HG03558 (cell line): ENCODE measurements around the gene MXD4.

Source experiments
- ATAC-seq: cut with Tn5 transposase; IDR thresholded peaks from one replicate; pipeline ENCODE4 v1.9.1; 2021; ENCODE audit warnings: moderate number of reproducible peaks; ENCODE audit not compliant: unreplicated experiment; ENCODE audit errors: extremely low read depth

Gene MXD4

DNA sequence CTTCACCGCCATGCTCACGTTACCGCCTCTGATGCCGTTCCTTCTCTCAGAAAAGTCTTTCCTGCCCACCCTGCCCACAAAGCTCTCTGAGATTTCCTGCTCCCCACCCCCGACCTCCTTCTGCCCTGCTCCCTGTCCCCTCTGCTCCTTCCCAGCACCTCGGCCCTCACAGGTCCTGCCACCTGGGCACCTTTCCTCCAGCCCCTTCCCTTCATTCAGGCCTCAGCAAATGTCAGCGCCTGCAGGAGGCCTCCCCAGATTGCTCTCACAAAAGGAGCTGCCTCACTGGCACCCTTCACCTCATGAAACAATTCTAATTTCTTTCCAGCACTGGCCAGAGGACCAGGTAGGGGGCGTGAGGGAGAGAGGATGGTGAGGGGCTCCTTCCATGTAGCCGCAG, 33.6 kb upstream of the MXD4 start:
- ATAC-seq = no peak

GRCh38 chr4:2292646-2293108, 30.8 kb upstream of the MXD4 start:
- ATAC-seq = no peak

DNA sequence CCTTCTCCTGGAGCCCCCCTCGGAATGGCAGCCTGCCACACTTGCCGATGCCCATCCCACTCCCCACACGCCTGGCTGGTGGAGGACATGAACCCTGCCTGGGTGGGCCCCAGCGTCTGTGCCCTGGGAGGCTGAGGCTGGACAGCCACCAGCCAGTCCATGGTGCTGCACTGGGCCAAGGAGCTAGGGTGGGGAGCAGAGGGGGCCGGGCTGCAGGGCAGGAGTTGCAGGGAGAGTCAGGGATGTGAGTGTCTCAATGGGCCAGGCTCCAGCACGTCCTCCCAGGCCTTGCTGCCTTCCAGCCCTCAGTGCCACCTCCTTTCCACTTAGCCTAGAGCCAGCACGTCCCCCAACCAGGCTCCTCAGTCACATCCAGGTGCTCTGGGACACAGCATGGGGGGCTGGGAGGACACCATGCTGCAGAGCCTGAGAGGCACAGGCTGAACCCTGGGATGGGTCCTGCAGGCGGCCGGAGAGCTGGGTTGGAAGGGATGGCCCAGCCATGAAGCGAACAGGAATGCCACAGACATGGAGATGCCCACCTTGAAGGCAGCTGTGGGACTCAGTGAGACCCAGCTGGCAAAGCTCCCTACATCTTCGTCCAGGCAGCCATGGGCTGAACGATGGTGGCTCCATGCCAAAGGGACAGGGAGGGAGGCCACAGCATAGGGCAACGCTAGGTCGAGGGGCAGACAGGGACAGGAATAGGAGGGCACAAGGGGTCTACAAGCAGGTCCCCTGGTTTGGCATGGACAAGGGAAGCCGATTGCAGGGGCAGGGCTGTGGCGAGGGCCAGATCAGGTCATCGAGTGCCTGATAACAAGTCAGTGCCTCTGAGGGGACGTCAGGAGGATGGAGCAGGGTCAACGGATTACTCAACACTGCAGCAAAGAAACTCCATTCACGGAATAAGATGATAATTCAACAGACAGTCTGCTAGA, 30.1 kb upstream of the MXD4 start:
- no peak for ATAC-seq

DNA sequence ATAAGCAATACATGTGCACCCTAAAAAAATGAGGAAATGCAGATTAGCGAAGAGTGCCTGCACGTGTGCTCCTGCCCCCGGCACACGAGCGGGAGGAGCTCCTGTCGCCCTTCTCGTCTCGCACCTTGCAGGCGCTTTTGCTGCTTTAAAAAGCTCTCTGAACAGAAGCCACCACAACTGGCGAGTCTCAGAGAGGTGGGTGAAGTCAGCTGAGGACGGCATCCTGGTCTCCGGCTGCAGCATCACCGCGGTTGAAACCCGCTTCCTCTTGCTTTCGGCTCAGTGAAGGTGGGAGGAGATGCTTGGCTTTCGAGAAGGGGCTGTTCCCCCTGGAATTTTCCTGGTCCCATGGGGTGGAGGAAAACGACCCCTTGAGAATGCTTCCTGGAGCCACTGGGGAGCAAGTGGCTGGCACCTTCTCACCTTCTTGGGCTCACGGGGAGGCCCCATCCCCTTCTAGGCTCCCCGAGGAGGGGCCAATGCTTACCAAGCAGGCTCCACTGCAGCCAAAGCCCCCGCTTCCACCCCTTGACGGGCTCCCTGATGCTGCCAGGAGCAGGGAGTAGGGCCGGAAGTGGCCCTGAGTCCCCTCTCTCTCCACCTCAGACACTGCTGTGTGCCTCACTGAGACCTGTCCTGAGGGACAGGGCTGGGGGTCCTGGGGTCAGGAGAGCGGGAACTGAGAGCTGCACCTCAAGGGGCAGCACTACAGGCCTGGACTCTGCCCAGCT, 29.2 kb upstream of the MXD4 start:
- ATAC-seq = no peak

- no peak for ATAC-seq
Observed at GRCh38 chr4:2290488-2290887, 28.6 kb upstream of the MXD4 start.

GRCh38 chr4:2289955-2290333, 28.0 kb upstream of the MXD4 start:
- ATAC-seq = no peak

- no peak for ATAC-seq
Observed at GRCh38 chr4:2289311-2289954, 27.5 kb upstream of the MXD4 start.

DNA sequence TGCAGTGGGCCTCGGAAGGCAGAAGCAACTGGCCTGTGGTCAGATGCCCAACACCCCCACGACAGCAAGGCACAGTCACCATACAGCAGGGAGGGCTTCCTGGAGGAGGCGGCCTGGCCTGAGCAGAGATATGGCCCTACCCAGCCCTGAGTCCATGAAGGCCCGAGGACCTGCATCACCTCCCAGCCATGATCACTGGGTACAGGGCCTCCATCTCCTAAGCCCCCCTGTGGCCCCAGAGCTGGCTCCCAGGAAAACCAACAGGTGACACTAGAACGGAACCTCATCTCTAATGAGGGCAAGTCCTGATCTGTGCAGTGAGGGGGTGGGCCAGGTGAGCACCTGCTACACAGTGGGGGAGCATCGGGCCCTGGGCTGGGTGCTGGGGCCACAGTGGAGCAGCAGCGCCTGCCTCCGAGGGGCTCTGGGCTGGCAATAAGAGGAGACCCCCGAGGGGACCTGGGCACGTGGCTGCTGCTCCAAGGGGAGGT, 26.2 kb upstream of the MXD4 start:
- ATAC-seq = no peak

- ATAC-seq = no peak
Observed at GRCh38 chr4:2287594-2287915, 25.6 kb upstream of the MXD4 start.

- no peak for ATAC-seq
Observed at GRCh38 chr4:2286904-2287593, 25.1 kb upstream of the MXD4 start.

- no peak for ATAC-seq
Observed at GRCh38 chr4:2285613-2286381, 23.9 kb upstream of the MXD4 start.

- ATAC-seq = no peak
Observed at GRCh38 chr4:2284934-2285612, 23.2 kb upstream of the MXD4 start.

GRCh38 chr4:2284161-2284933, 22.4 kb upstream of the MXD4 start:
- ATAC-seq = no peak

- no peak for ATAC-seq
Observed at GRCh38 chr4:2283199-2283711, 21.3 kb upstream of the MXD4 start.

DNA sequence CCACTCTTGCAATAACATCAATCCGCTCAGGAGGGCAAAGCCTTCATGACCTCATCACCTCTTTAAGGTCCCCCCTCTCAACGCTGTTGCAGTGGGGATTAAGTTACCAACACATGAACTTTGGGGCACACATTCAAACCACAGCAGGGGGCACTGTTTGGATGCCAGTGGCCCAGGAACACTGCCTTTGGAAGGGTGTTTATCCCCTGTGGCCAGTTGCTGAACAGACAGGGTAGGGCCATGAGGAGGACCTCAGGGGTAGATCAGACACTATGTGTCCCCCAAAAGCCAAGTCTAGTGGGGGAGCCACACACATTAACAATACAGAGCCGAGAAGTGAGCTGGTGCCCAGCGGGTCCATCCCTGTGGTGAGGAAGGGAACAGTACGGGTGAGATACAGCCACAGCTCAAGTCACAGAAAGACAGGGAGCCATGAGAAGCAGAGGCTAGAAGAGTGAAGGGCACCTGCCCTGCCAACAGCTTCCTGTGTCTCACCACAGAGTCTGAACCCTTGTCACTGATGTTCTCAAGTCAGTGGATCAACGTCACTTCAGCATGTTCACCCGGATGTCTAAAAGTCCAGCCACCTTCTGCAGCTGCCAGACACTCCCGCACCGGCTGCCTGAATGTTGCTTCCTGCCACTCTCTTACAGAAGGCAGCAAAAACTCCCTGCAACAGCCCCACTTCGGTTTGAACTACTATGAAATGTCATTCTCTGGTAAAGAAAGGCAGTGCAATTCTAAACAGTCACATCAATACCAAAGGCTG, 19.9 kb upstream of the MXD4 start:
- no peak for ATAC-seq

DNA sequence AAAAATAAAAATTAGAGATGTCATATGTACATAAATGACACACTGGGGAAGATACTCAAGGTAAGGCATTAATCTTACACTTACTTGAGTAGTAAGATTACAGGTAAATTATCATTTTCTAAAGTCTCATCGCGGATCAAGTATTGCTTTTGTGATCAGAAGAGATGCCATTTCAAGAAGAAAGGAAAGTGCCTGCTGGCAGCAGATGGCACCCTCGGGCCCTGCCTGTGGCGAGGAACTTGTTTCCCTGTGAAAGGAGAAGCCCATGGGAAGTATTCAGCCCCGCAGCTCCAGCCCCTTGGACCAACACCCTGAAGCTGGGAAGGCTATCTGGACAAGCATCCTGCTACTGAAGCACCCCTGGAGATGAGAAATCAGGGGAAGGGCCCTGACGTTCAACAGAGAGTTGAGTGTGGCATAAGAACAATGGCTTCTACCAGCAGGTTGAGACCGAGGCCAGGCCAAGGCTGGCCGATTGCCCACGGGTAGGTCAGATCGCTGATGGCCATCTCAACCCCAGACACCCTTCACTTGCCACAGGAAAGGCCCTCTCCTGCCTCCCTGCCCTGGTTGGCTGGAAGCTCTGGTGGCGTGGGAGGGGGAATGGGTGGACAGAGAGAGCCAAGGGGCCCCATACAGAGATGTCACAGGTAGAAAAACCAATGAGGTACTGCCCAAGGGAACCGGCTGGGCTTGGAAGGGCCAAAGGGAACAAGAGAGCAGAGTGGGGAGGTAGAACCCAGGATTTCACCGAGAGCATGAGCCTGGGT, 18.8 kb upstream of the MXD4 start:
- no peak for ATAC-seq

- ATAC-seq = no peak
Observed at GRCh38 chr4:2277956-2278355, 16.0 kb upstream of the MXD4 start.
